ENCODE results near the gene ATCAY.

ATCAY gene

DNA sequence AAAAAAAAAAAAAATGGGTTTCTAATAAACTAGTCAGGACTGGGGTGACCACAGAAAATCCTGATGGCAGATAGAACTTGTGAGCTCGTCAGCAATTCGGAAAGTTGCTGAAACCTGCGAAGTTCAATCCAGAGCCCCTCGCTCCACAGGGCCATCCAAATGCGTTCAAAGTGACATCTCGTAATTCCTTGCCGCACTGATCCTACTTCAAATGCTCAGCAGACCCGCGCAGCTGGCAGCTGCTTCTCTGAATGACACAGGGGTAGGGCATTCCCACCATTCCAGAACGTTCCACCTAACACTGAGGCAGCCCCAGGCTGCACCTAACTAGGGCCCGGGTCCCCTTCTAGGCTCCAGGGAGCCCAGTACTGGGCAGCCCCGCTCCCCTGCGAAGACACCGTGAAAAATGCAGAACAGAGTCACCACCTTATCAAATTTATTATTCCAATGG, 95.2 kb downstream of the ATCAY start:
- DNase-seq = no peak

- no peak for DNase-seq
These were observed 96.2 kb downstream of the ATCAY start for GRCh38 chr19:3976495-3977241.

All from NCI-H2029 treated with DMSO at 0.1 percent for 48 hours (cell line).